HepG2 (cell line): ENCODE results near the gene TMEM120A. TPM values are rescaled to one million over a fixed set of nuclear protein-coding genes. Genes with fewer than 3 reads are reported as not detected.

Experiments
- ATAC-seq: fragments of 200-7000 bp; cut with Tn5 transposase; 3 replicates; pipeline ENCODE4 v1.9.1; 2020; ENCODE audit warnings: mild to moderate bottlenecking, moderate library complexity
- BruUV-seq: library from RNA; stranded (reverse); fragments of 400-500 nt; replicated peaks from 2 replicates; lab custom pipeline; 2021; lab: Mats Ljungman, UMichigan
- CTCF ChIA-PET: fragments of 300-600 bp; formaldehyde crosslinking; extraction: SDS; loops from one replicate; lab custom pipeline; 2021; ENCODE audit warnings: low total read pairs, inconsistent platforms, low intra/inter-chr PET ratio; lab: Yijun Ruan, JAX
- POLR2A ChIA-PET: fragments of 350-600 bp; sonication (Branson Sonifier 250); formaldehyde crosslinking; loops from one replicate; lab custom pipeline; 2020; ENCODE audit warnings: antibody characterized with exemption, inconsistent platforms; lab: Yijun Ruan, JAX
- DNase-seq: peaks from one replicate; pipeline ENCODE4 v3.0.0-alpha.2; 2015; ENCODE audit warnings: low spot score
- FAIRE-seq: peaks from 3 replicates; lab custom pipeline; 2011; peaks lifted over from hg19 to GRCh38; lab: Jason Lieb, UNC
- H2AFZ ChIP-seq: one replicate; pipeline ENCODE4 v1.6.1; 2011; ENCODE audit warnings: low read length, inconsistent platforms
- H3K27ac ChIP-seq: fragments of 300-600 bp; 3 replicates; pipeline ENCODE4 v1.8.0; 2011; ENCODE audit warnings: mixed run types, mild to moderate bottlenecking, mixed read lengths, low read length, inconsistent platforms; ENCODE audit not compliant: insufficient read depth; ENCODE audit errors: extremely low read length
- H3K27me3 ChIP-seq, 2 experiments: fragments of 200-600 bp in 1 of 2; 2 replicates in 1 of 2; 3 replicates in 1 of 2; pipeline versions ENCODE4 v1.6.0 to v1.8.0; 2011; ENCODE audit warnings: low read length in 2 of 2, mild to moderate bottlenecking in 2 of 2, moderate library complexity in 2 of 2, inconsistent platforms in 1 of 2; ENCODE audit not compliant: insufficient read depth in 2 of 2, control insufficient read depth in 1 of 2
- H3K36me3 ChIP-seq, 2 experiments: fragments of 200-600 bp in 1 of 2; replicated peaks in 1 of 2; 2 replicates in 1 of 2; 3 replicates in 1 of 2; pipeline versions ENCODE4 v1.5.1 to v1.8.0; 2011; ENCODE audit warnings: low read length in 2 of 2, inconsistent platforms in 1 of 2; ENCODE audit not compliant: insufficient read depth in 2 of 2, control insufficient read depth in 1 of 2
- H3K4me1 ChIP-seq: 2 replicates; pipeline ENCODE4 v1.5.1; 2012; ENCODE audit warnings: low read length, inconsistent platforms; ENCODE audit not compliant: insufficient read depth
- H3K4me2 ChIP-seq: 2 replicates; pipeline ENCODE4 v1.6.0; 2011; ENCODE audit warnings: low read depth, low read length, inconsistent platforms
- H3K4me3 ChIP-seq, 3 experiments: fragments of 200-600 bp in 1 of 3; sonication (generic), shearing (Covaris generic) in 1 of 3; replicated peaks in 1 of 3; 2 replicates each; pipeline ENCODE4 v1.5.1; 2011 to 2016; ENCODE audit warnings: low read length in 3 of 3, inconsistent platforms in 2 of 3, low read depth in 2 of 3, mild to moderate bottlenecking in 2 of 3, control low read depth in 1 of 3, mixed read lengths in 1 of 3; ENCODE audit not compliant: insufficient read depth in 1 of 3
- H3K79me2 ChIP-seq: one replicate; pipeline ENCODE4 v1.6.1; 2011; ENCODE audit warnings: low read length, inconsistent platforms; ENCODE audit not compliant: insufficient read depth
- H3K9ac ChIP-seq: 2 replicates; pipeline ENCODE4 v1.6.0; 2011; ENCODE audit warnings: mild to moderate bottlenecking, low read depth, low read length, inconsistent platforms; ENCODE audit not compliant: insufficient read depth
- H3K9me3 ChIP-seq: 2 replicates; pipeline ENCODE4 v1.5.1; 2012; ENCODE audit warnings: mild to moderate bottlenecking, low read length
- H4K20me1 ChIP-seq: 2 replicates; pipeline ENCODE4 v1.6.0; 2011; ENCODE audit warnings: inconsistent platforms, mild to moderate bottlenecking, low read length, moderate library complexity; ENCODE audit not compliant: insufficient read depth
- CEBPB ChIP-seq: IDR thresholded peaks from 2 replicates; pipeline ENCODE4 v1.6.1; 2011; ENCODE audit warnings: low read depth, low read length, improper control_type of control experiment, borderline replicate concordance
- CEBPZ ChIP-seq: IDR thresholded peaks from 2 replicates; pipeline ENCODE4 v1.6.1; 2012; ENCODE audit warnings: low read length, improper control_type of control experiment
- CSRNP1 ChIP-seq: sonication (generic); formaldehyde crosslinking; IDR thresholded peaks from 2 replicates; pipeline ENCODE4 v1.8.1; 2023; ENCODE audit warnings: mild to moderate bottlenecking, missing genetic modification reagents
- GATA4 ChIP-seq: sonication (generic); IDR thresholded peaks from 2 replicates; pipeline ENCODE4 v1.6.1; 2016; ENCODE audit warnings: antibody characterized with exemption, low read depth, borderline replicate concordance
- STAT5B ChIP-seq: sonication (generic); formaldehyde crosslinking; IDR thresholded peaks from 2 replicates; pipeline ENCODE4 v1.4.0; 2020; ENCODE audit warnings: missing genetic modification reagents
- TARDBP ChIP-seq: sonication (generic); formaldehyde crosslinking; IDR thresholded peaks from 2 replicates; pipeline ENCODE4 v1.8.0; 2022; ENCODE audit warnings: mild to moderate bottlenecking, missing genetic modification reagents
- ZBTB49 ChIP-seq: sonication (generic); formaldehyde crosslinking; IDR thresholded peaks from 2 replicates; pipeline ENCODE4 v1.4.0; 2020; ENCODE audit warnings: missing genetic modification reagents, borderline replicate concordance
- ZNF609 ChIP-seq: sonication (generic); formaldehyde crosslinking; IDR thresholded peaks from 2 replicates; pipeline ENCODE4 v1.4.0; 2020; ENCODE audit warnings: mild to moderate bottlenecking, missing genetic modification reagents, borderline replicate concordance
- WGBS: methylation state at CpG from one replicate; pipeline ENCODE4 v1.1.6; 2017; ENCODE audit warnings: low lambda C conversion rate; 5-methylcytosine and 5-hydroxymethylcytosine counted together
- in situ Hi-C: cut with HindIII; loops from 2 replicates; pipeline ENCODE4 v1.10.0; 2017; ENCODE audit warnings: low pct_unique_long_range_greater_than_20kb; ENCODE audit not compliant: extremely low pct_ligation_motif_present
- intact Hi-C: fragments of 100-400 bp; cut with micrococcal nuclease; formaldehyde crosslinking; loops from one replicate; pipeline ENCODE4 v1.10.0; 2022; ENCODE audit not compliant: unreplicated experiment
- polyA plus RNA-seq, 8 experiments: library from polyadenylated mRNA; depleted of rRNA in 3 of 8; stranded (reverse) in 7 of 8; unstranded in 1 of 8; fragments of >200 nt; fragmentation: Illumina TruSeq in 4 of 8; extraction: Trizol in 4 of 8; gene quantifications; 2 replicates each; pipeline versions ENCODE4 v1.2.1 to v1.2.3, GENCODE V29; 2011 to 2016; ENCODE audit warnings: low read depth in 4 of 8, missing spikeins in 1 of 8, mixed read lengths in 1 of 8; ENCODE audit not compliant: insufficient read depth in 1 of 8
- total RNA-seq, 5 experiments: library from RNA; depleted of rRNA; stranded (reverse); fragments of >200 nt; fragmentation: Illumina TruSeq; extraction: Trizol; gene quantifications; 2 replicates each; pipeline ENCODE4 v1.2.3, GENCODE V29; 2016; ENCODE audit warnings: low read depth in 1 of 5

TMEM120A gene
- total and polyA plus RNA-seq, 2 of the 13 experiments (the other 11 are each of a cell fraction or from before 2014, with no cell fraction given): 40.3 to 102 TPM

- TF ChIP-seq CEBPZ (no peak), STAT5B (CRISPR knock-in tag) (no peak)
Observed at GRCh38 chr7:76011442-76011861, 17.1 kb upstream of the TMEM120A start (continued).

GRCh38 chr7:76009672-76010600 lies 15.5 kb upstream of the TMEM120A start:
- no peak for FAIRE-seq
- no peak for DNase-seq
- ATAC-seq: no peak
- H3K9ac ChIP-seq: no peak overlapping the region
- no peaks in the 10 kb centered on the region for H3K27me3 ChIP-seq
- no peak overlapping the region for H3K27ac ChIP-seq
- no peaks in the 10 kb centered on the region for H3K4me1 ChIP-seq
- intact Hi-C loops (no loop called here), in situ Hi-C loops (no loop called here)
- BruUV-seq: no TSS peak
- 94% methylated on average over 9 of the region's 11 CpGs for WGBS
- POLR2A ChIA-PET: no interaction called here
- peaks cover 1 to 14% of the 10 kb centered on the region in 2 experiments; a peak in 3 of 5 replicates for H3K36me3 ChIP-seq
- no peak overlapping the region for H3K4me2 ChIP-seq
- H4K20me1 ChIP-seq: no peaks in the 10 kb centered on the region
- H3K79me2 ChIP-seq: no peaks in the 10 kb centered on the region
- CTCF ChIA-PET: no interaction called here
- H3K4me3 ChIP-seq: no peak overlapping the region
- H2AFZ ChIP-seq: no peak overlapping the region
- H3K9me3 ChIP-seq: no peaks in the 10 kb centered on the region
- TF ChIP-seq TARDBP: no peak
- TF ChIP-seq CEBPB: no peak
- no peak for TF ChIP-seq ZBTB49 (CRISPR knock-in tag)
- no peak for TF ChIP-seq CSRNP1 (CRISPR knock-in tag)
- no peak for TF ChIP-seq ZNF609
- no peak for TF ChIP-seq GATA4
